Progenitor cell of endocrine pancreas (in vitro differentiated cells): ENCODE data around the gene CGREF1. TPM values are rescaled to one million over a fixed set of nuclear protein-coding genes. Genes with fewer than 3 reads are reported as not detected.

Experiments used
- DNase-seq: peaks from one replicate; pipeline ENCODE4 v3.0.0; 2021; ENCODE audit warnings: low spot score; ENCODE audit not compliant: unreplicated experiment
- H3K27ac Mint-ChIP-seq: 2 replicates; pipeline ENCODE4 v1.8.0; 2021; ENCODE audit warnings: mild to moderate bottlenecking, moderate library complexity, mixed read lengths
- H3K27me3 Mint-ChIP-seq: 2 replicates; pipeline ENCODE4 v1.8.0; 2021; ENCODE audit warnings: mixed read lengths
- H3K36me3 Mint-ChIP-seq: 2 replicates; pipeline ENCODE4 v1.8.0; 2022; ENCODE audit warnings: mixed read lengths; ENCODE audit not compliant: insufficient read depth
- H3K4me1 Mint-ChIP-seq: 2 replicates; pipeline ENCODE4 v1.8.0; 2021; ENCODE audit warnings: low read depth, mixed read lengths
- H3K4me3 Mint-ChIP-seq: 2 replicates; pipeline ENCODE4 v1.8.0; 2021; ENCODE audit warnings: low read depth, mild to moderate bottlenecking, moderate library complexity, mixed read lengths
- H3K9me3 Mint-ChIP-seq: 2 replicates; pipeline ENCODE4 v1.8.0; 2021; ENCODE audit warnings: low read depth, mixed read lengths
- total RNA-seq: library from RNA; stranded (reverse); gene quantifications from 2 replicates; pipeline ENCODE4 v1.2.1, GENCODE V29; 2021
- TF ChIP-seq, protein P1 (sequence below): fragments of 200-600 bp; sonication (generic); IDR thresholded peaks from one replicate; pipeline ENCODE4 v1.5.0; 2021; ENCODE audit warnings: antibody characterized with exemption, mild to moderate bottlenecking; ENCODE audit not compliant: unreplicated experiment

CGREF1 gene
- total RNA-seq, 1 donor from 2014 or later: 0.31 TPM

DNA sequence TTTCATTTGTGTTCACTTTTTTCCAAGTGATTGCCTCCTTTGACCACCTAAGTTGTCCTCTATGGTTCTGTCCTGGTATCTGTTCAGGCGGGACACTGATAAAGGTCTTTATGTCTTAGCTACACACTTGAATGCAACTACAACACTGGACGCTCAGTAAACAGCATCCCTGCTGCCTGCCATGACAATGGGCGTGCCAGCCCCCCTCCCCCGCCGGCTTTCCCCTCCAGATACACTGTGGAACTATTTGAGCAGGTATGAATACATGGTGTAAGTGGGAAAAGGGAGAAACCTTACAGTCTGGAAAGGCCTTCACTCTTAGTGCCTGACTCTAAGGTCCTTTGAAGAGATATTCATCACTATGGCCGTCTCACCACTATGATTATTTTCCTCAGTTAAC is 61.7 kb downstream of the CGREF1 start:
- H3K36me3 Mint-ChIP-seq: peaks cover 15% of the 10 kb centered on the region
- no peaks in the 10 kb centered on the region for H3K9me3 Mint-ChIP-seq
- no peak overlapping the region for H3K27ac Mint-ChIP-seq
- TF ChIP-seq, protein P1, sequence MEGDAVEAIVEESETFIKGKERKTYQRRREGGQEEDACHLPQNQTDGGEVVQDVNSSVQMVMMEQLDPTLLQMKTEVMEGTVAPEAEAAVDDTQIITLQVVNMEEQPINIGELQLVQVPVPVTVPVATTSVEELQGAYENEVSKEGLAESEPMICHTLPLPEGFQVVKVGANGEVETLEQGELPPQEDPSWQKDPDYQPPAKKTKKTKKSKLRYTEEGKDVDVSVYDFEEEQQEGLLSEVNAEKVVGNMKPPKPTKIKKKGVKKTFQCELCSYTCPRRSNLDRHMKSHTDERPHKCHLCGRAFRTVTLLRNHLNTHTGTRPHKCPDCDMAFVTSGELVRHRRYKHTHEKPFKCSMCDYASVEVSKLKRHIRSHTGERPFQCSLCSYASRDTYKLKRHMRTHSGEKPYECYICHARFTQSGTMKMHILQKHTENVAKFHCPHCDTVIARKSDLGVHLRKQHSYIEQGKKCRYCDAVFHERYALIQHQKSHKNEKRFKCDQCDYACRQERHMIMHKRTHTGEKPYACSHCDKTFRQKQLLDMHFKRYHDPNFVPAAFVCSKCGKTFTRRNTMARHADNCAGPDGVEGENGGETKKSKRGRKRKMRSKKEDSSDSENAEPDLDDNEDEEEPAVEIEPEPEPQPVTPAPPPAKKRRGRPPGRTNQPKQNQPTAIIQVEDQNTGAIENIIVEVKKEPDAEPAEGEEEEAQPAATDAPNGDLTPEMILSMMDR: no peak
- H3K4me3 Mint-ChIP-seq: no peak overlapping the region
- H3K27me3 Mint-ChIP-seq: no peaks in the 10 kb centered on the region
- no peak for DNase-seq
- H3K4me1 Mint-ChIP-seq: peaks cover 2% of the 10 kb centered on the region

DNA sequence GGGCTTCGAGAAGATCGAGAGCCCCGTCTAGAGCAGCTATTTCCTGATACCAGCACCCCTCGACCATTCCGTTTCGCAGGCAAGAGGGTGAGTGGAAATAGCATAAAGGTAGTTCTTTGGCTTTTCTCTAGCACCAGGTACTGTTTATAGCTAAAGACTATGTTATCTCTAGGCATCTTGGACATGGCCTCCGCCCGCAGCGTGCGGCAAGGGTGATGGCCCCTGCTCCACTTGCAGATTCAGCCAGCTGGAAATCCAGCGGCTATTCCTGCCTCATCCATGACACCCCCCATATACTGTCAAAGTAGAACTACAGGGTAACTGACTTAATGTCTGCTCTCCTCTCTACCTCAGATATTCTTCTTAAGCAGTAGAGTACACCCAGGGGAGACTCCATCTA is 64.2 kb downstream of the CGREF1 start:
- Mint-ChIP-seq H3K36me3 (peaks cover 21% of the 10 kb centered on the region), H3K27me3 (no peaks in the 10 kb centered on the region), H3K27ac (no peak overlapping the region), H3K9me3 (no peaks in the 10 kb centered on the region), H3K4me1 (peaks cover 10% of the 10 kb centered on the region), H3K4me3 (no peak overlapping the region)
- TF ChIP-seq, protein P1: no peak
- DNase-seq: no peak

DNA sequence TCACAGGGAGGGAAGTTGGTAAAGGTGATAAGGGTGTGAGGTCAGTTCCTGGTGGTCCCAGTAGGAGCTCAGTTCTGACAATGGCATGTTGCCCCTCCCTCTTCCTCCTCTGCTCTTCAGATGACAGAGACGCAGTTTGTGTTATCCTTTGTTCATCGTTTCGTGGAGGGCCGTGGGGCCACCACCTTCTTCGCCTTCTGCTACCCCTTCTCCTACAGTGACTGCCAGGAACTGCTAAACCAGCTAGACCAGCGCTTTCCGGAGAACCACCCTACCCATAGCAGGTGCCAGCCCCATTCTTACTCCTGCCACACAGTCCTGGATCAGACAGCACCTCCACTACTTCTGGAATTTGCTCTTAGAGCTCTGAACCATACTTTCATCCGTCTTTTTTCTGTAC is 65.2 kb downstream of the CGREF1 start:
- no peak for DNase-seq
- no peak overlapping the region for H3K27ac Mint-ChIP-seq
- H3K9me3 Mint-ChIP-seq: no peaks in the 10 kb centered on the region
- TF ChIP-seq, protein P1: no peak
- peak overlapping the region; percentile 7 for H3K4me3 Mint-ChIP-seq
- peaks cover 13% of the 10 kb centered on the region for H3K4me1 Mint-ChIP-seq
- no peaks in the 10 kb centered on the region for H3K27me3 Mint-ChIP-seq
- peaks cover 21% of the 10 kb centered on the region for H3K36me3 Mint-ChIP-seq

DNA sequence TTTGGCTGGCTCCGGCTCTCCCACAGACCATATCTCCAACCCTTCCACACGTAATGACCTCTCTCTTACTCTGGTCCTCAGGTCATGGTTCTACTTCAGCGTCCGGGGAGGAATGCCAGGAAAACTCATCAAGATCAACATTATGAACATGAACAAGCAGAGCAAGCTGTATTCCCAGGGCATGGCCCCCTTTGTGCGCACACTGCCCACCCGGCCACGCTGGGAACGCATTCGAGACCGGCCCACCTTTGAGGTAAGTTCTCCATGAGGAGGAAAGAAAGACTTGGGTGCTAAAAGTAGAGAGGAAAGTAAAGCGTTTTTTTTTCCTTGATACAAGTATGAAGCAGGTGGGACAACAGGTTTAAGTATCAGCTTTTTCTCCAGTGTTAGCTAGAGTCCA is 65.6 kb downstream of the CGREF1 start:
- Mint-ChIP-seq H3K4me3 (peak overlapping the region; percentile 93), H3K27me3 (no peaks in the 10 kb centered on the region), H3K9me3 (no peaks in the 10 kb centered on the region), H3K36me3 (peaks cover 21% of the 10 kb centered on the region), H3K27ac (no peak overlapping the region), H3K4me1 (peaks cover 13% of the 10 kb centered on the region)
- TF ChIP-seq, protein P1: no peak
- no peak for DNase-seq

DNA sequence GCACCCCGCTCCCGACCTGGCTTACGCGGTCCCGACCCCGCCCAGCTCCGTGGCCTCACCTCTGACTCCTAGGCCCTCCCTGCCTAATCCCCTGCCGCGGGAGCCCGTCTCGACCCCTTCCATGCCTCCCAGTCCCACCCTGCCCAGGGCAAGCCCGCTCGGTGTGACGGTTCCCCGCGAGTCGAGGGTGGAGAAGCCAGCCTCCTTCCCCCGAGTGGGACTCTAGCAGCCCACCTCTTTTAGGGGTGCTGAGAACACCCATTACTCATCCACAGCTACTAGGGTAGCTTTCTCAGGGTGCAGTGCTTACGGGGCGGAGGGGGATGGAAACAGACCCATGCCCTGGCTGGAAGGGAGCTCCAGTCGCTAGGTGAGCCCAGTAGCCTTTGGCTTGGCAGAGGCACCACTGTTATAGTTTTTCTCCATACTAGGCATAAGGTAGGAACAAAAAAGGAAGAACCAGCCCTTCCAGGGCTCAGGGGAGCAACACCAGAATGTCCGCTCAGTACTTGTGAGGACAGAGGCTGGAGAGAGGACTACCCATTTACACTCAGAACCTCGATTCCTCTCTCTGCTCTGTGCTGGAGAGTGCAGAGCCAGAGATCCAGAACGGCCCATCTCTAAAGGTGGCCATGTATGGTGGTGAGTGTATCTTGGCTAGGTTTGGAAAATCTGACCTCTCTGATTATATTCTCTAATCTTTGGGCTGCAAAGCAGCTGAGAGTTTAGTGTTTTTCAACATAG is 66.9 kb downstream of the CGREF1 start:
- no peaks in the 10 kb centered on the region for H3K27me3 Mint-ChIP-seq
- H3K27ac Mint-ChIP-seq: peak overlapping the region; percentile 94
- TF ChIP-seq, protein P1: no peak
- peak; percentile 46 for DNase-seq
- H3K36me3 Mint-ChIP-seq: peaks cover 21% of the 10 kb centered on the region
- no peaks in the 10 kb centered on the region for H3K9me3 Mint-ChIP-seq
- H3K4me3 Mint-ChIP-seq: peak overlapping the region; percentile 93
- peaks cover 13% of the 10 kb centered on the region for H3K4me1 Mint-ChIP-seq
